ENCODE data around the gene F2.

GRCh38 chr11:46698597-46698996 is 20.4 kb upstream of the F2 start:
- TF ChIP-seq, protein P1, sequence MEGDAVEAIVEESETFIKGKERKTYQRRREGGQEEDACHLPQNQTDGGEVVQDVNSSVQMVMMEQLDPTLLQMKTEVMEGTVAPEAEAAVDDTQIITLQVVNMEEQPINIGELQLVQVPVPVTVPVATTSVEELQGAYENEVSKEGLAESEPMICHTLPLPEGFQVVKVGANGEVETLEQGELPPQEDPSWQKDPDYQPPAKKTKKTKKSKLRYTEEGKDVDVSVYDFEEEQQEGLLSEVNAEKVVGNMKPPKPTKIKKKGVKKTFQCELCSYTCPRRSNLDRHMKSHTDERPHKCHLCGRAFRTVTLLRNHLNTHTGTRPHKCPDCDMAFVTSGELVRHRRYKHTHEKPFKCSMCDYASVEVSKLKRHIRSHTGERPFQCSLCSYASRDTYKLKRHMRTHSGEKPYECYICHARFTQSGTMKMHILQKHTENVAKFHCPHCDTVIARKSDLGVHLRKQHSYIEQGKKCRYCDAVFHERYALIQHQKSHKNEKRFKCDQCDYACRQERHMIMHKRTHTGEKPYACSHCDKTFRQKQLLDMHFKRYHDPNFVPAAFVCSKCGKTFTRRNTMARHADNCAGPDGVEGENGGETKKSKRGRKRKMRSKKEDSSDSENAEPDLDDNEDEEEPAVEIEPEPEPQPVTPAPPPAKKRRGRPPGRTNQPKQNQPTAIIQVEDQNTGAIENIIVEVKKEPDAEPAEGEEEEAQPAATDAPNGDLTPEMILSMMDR (IDR thresholded peaks at IDR 0.05): no peak
- no peak for TF ChIP-seq POLR2A (IDR thresholded peaks at IDR 0.05)
- TF ChIP-seq POLR2AphosphoS5 (IDR thresholded peaks at IDR 0.05): no peak

All from prostate gland (tissue), 2 donors.